ENCODE measurements around the gene ZNF880.
A peak's percentile ranks its signal among the peaks of the same experiment; 100 is the strongest.

GRCh38 chr19:52351512-52351911 lies 18.2 kb upstream of the ZNF880 start:
- peak; percentile 48 for TF ChIP-seq CTCF (IDR thresholded peaks at IDR 0.05; ENCODE audit: low read depth, low read length)
- no peak for TF ChIP-seq POLR2A (IDR thresholded peaks at IDR 0.05; ENCODE audit: extremely low read depth, insufficient read length)

Measured in NB4 (cell line).